ENCODE results near the gene IRX6. TPM values are rescaled to one million over a fixed set of nuclear protein-coding genes. Genes with fewer than 3 reads are reported as not detected.

Gene IRX6
- total and polyA plus RNA-seq, 2 of the 4 experiments (the other 2 are of a cell fraction) = not detected

GRCh38 chr16:55369151-55369550, 45.1 kb downstream of the IRX6 start:
- no peak overlapping the region for H3K18ac ChIP-seq (ENCODE audit: low read depth, low read length)
- dilution Hi-C loops (cut with HindIII; ENCODE audit: low sequenced_read_pairs, unreplicated experiment) = no loop called here
- no CpG with 5 or more reads among the region's 5 CpGs for WGBS, 2 experiments (ENCODE audit: extremely low coverage in 2 of 2, insufficient read length in 1 of 2)
- no peaks in the 10 kb centered on the region for H4K20me1 ChIP-seq (ENCODE audit: insufficient read depth, low read length)
- H3K27me3 ChIP-seq (ENCODE audit: control insufficient read depth, insufficient read depth, low read length) = peaks cover 19% of the 10 kb centered on the region
- H2AK9ac ChIP-seq (replicated peaks; ENCODE audit: low read depth, low read length, poor library complexity) = no peak overlapping the region
- H2BK5ac ChIP-seq (ENCODE audit: low read depth, low read length, poor library complexity, severe bottlenecking) = no peak overlapping the region
- no peak overlapping the region for H4K5ac ChIP-seq (ENCODE audit: low read depth, low read length)
- in situ Hi-C loops (cut with MboI; ENCODE audit: low sequenced_read_pairs) = no loop called here
- no peak overlapping the region for H2BK15ac ChIP-seq (ENCODE audit: low read depth, low read length)
- H3K14ac ChIP-seq (replicated peaks; ENCODE audit: low read depth, low read length) = no peak overlapping the region
- no peaks in the 10 kb centered on the region for H3K4me1 ChIP-seq (ENCODE audit: control insufficient read depth, insufficient read depth, low read length)
- no peaks in the 10 kb centered on the region for H3K9me3 ChIP-seq (ENCODE audit: control insufficient read depth, insufficient read depth, low read length)
- CTCF ChIA-PET = interaction anchor here (0.8 kb wide), 1 partner anchor 9 kb away, joined by 3 read pairs; no protein-coding TSS in a partner anchor
- no peak overlapping the region for H4K91ac ChIP-seq (ENCODE audit: insufficient read depth, low read depth, low read length)
- no peak overlapping the region for H3K27ac ChIP-seq (ENCODE audit: insufficient read depth, low read length)
- no peak overlapping the region for H2AFZ ChIP-seq (replicated peaks; ENCODE audit: low read length, poor library complexity)
- no peak overlapping the region for H3K4ac ChIP-seq (ENCODE audit: low read depth, low read length)
- H3K56ac ChIP-seq (ENCODE audit: extremely low read depth, insufficient read depth, low read length) = no peak overlapping the region
- H2AK5ac ChIP-seq (ENCODE audit: low read depth, low read length) = no peak overlapping the region
- H3K23ac ChIP-seq (ENCODE audit: low read depth, low read length) = no peak overlapping the region
- TF ChIP-seq NFE2L2 (IDR thresholded peaks at IDR 0.05; ENCODE audit: low read depth, low read length) (no peak), CEBPB (IDR thresholded peaks at IDR 0.05; ENCODE audit: low read depth, low read length) (no peak), MAZ (IDR thresholded peaks at IDR 0.05; ENCODE audit: borderline replicate concordance, low read depth, low read length) (no peak), CTCF (conservative IDR thresholded peaks at IDR 0.05; ENCODE audit: low read depth, low read length) (no peak), MAFK (IDR thresholded peaks at IDR 0.05; ENCODE audit: low read depth, low read length) (no peak), POLR2A (IDR thresholded peaks at IDR 0.05; ENCODE audit: low read depth, low read length) (no peak), MXI1 (IDR thresholded peaks at IDR 0.05; ENCODE audit: borderline replicate concordance, low read depth, low read length) (no peak), SMC3 (IDR thresholded peaks at IDR 0.05; ENCODE audit: low read depth, low read length) (no peak), RAD21 (IDR thresholded peaks at IDR 0.05; ENCODE audit: low read length) (no peak), ELK1 (IDR thresholded peaks at IDR 0.05; ENCODE audit: borderline replicate concordance, low read depth, low read length) (no peak), CHD1 (IDR thresholded peaks at IDR 0.05; ENCODE audit: low read depth, low read length) (no peak)
- intact Hi-C loops (cut with micrococcal nuclease) = loop anchor here (5.0 kb wide), 1 partner anchor 1817 kb away; no protein-coding TSS in a partner anchor
- POLR2A ChIA-PET (ENCODE audit: unreplicated experiment) = no interaction called here
- H3K9ac ChIP-seq (ENCODE audit: low read depth, low read length) = no peak overlapping the region
- ATAC-seq (ENCODE audit: low read depth) = no peak
- H3K36me3 ChIP-seq (ENCODE audit: control insufficient read depth, insufficient read depth, low read length) = no peaks in the 10 kb centered on the region
- H3K79me1 ChIP-seq (ENCODE audit: low read depth in 1 of 2, low read length in 2 of 2) = no peaks in the 10 kb centered on the region
- no peak overlapping the region for H3K4me2 ChIP-seq (ENCODE audit: low read depth, low read length)
- H2BK20ac ChIP-seq (ENCODE audit: low read depth, low read length) = no peak overlapping the region
- no peak overlapping the region for H3K4me3 ChIP-seq (ENCODE audit: insufficient read depth, low read depth, low read length)
- DNase-seq = no peak
- no peaks in the 10 kb centered on the region for H3K9me1 ChIP-seq (ENCODE audit: insufficient read depth, low read length)
- H4K8ac ChIP-seq (ENCODE audit: low read depth in 2 of 2, low read length in 2 of 2) = no peak overlapping the region
- BruUV-seq (replicated peaks) = no TSS peak
- H2BK120ac ChIP-seq (ENCODE audit: low read depth, low read length) = no peak overlapping the region
